Sigmoid colon (tissue), 4 donors: ENCODE results near the gene ZNF655.

Experiments
- EP300 ChIP-seq, 4 donors: sonication (generic); formaldehyde crosslinking; IDR thresholded peaks; one replicate each; pipeline ENCODE4 v1.6.1; 2017; ENCODE audit warnings: antibody characterized with exemption in 4 of 4
- POLR2A ChIP-seq, 2 donors: fragments of 450-650 bp; IDR thresholded peaks; one replicate each; pipeline ENCODE4 v1.6.1; 2016; ENCODE audit warnings: antibody characterized with exemption in 2 of 2, mild to moderate bottlenecking in 2 of 2, moderate library complexity in 2 of 2
- POLR2AphosphoS5 ChIP-seq, 4 donors: sonication (generic); formaldehyde crosslinking; IDR thresholded peaks; one replicate each; pipeline ENCODE4 v1.6.1; 2017; ENCODE audit warnings: antibody characterized with exemption in 4 of 4
- TF ChIP-seq, protein P1 (sequence below), 4 experiments: fragments of 450-650 bp in 3 of 4; fragments of 200-600 bp in 1 of 4; IDR thresholded peaks; one replicate each; pipeline ENCODE4 v1.5.1; 2016 to 2019; ENCODE audit warnings: antibody characterized with exemption in 4 of 4, mild to moderate bottlenecking in 3 of 4, moderate library complexity in 2 of 4

DNA sequence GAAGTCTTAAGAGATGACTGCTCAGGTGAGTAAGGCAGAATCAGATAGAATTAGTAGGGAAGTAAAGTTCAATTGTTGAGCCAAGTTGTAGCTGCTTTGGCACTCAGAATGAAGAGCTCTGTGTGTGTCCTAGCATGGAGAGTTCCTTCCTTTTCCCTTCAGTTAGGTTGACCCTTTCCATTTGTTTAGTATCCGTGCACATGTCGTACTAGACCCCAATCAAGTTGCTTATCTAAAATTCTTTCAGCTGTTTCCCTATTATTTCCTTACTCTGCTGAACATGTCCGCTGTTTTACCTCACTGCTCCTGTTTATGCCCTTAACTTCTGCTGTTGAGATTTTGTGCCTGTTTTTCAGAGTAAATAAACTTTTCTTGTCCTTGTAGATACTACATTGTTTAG is 13.3 kb downstream of the ZNF655 start:
- TF ChIP-seq, protein P1, sequence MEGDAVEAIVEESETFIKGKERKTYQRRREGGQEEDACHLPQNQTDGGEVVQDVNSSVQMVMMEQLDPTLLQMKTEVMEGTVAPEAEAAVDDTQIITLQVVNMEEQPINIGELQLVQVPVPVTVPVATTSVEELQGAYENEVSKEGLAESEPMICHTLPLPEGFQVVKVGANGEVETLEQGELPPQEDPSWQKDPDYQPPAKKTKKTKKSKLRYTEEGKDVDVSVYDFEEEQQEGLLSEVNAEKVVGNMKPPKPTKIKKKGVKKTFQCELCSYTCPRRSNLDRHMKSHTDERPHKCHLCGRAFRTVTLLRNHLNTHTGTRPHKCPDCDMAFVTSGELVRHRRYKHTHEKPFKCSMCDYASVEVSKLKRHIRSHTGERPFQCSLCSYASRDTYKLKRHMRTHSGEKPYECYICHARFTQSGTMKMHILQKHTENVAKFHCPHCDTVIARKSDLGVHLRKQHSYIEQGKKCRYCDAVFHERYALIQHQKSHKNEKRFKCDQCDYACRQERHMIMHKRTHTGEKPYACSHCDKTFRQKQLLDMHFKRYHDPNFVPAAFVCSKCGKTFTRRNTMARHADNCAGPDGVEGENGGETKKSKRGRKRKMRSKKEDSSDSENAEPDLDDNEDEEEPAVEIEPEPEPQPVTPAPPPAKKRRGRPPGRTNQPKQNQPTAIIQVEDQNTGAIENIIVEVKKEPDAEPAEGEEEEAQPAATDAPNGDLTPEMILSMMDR (IDR thresholded peaks at IDR 0.05), result no peak
- TF ChIP-seq POLR2A (IDR thresholded peaks at IDR 0.05) (no peak), POLR2AphosphoS5 (IDR thresholded peaks at IDR 0.05) (no peak), EP300 (IDR thresholded peaks at IDR 0.05) (no peak)
